ENCODE data around the gene PERCC1.

The PERCC1 gene

GRCh38 chr16:1450841-1451240, 20.0 kb downstream of the PERCC1 start:
- TF ChIP-seq CTCF (IDR thresholded peaks at IDR 0.05; ENCODE audit: insufficient read depth, missing control alignments) = no peak
- no peak for FAIRE-seq

GRCh38 chr16:1451702-1452392, 21.0 kb downstream of the PERCC1 start:
- FAIRE-seq (no peak), DNase-seq (ENCODE audit: insufficient read length, low spot score) (no peak)
- TF ChIP-seq CTCF (IDR thresholded peaks at IDR 0.05; ENCODE audit: insufficient read depth, missing control alignments) = no peak

More at GRCh38 chr16:1450841-1451240, 20.0 kb downstream of the PERCC1 start:
- DNase-seq (ENCODE audit: insufficient read length, low spot score) = no peak

- no peak for DNase-seq (ENCODE audit: insufficient read length, low spot score)
- no peak for TF ChIP-seq CTCF (IDR thresholded peaks at IDR 0.05; ENCODE audit: insufficient read depth, missing control alignments)
- FAIRE-seq = no peak
Observed at GRCh38 chr16:1452530-1452929, 21.7 kb downstream of the PERCC1 start.

- FAIRE-seq (no peak), DNase-seq (ENCODE audit: insufficient read length, low spot score) (no peak)
- no peak for TF ChIP-seq CTCF (IDR thresholded peaks at IDR 0.05; ENCODE audit: insufficient read depth, missing control alignments)
Observed at GRCh38 chr16:1453316-1453715, 22.4 kb downstream of the PERCC1 start.

GRCh38 chr16:1454561-1454960, 23.7 kb downstream of the PERCC1 start:
- no peak for TF ChIP-seq CTCF (IDR thresholded peaks at IDR 0.05; ENCODE audit: insufficient read depth, missing control alignments)
- FAIRE-seq (no peak), DNase-seq (ENCODE audit: insufficient read length, low spot score) (no peak)

- TF ChIP-seq CTCF (IDR thresholded peaks at IDR 0.05; ENCODE audit: insufficient read depth, missing control alignments) = no peak
- FAIRE-seq = no peak
Observed at GRCh38 chr16:1455190-1456171, 24.6 kb downstream of the PERCC1 start.

More at GRCh38 chr16:1455190-1456171, 24.6 kb downstream of the PERCC1 start:
- DNase-seq (ENCODE audit: insufficient read length, low spot score) = no peak
